C4-2B (cell line): ENCODE data around the gene COX7C.

Source experiments
- CTCF ChIP-seq: fragments of 450-650 bp; conservative IDR thresholded peaks from 2 replicates; pipeline ENCODE4 v1.5.1; 2017; ENCODE audit warnings: mild to moderate bottlenecking
- ZFX ChIP-seq: fragments of 450-650 bp; IDR thresholded peaks from 2 replicates; pipeline ENCODE4 v1.6.1; 2017

- TF ChIP-seq CTCF (no peak), ZFX (no peak)
These were observed 27.1 kb downstream of the COX7C start for GRCh38 chr5:86644843-86645242.
